Sigmoid colon (tissue), 7 donors: Measurements from ENCODE around the gene IQSEC3. TPM values are rescaled to one million over a fixed set of nuclear protein-coding genes. Genes with fewer than 3 reads are reported as not detected.

Source experiments
- DNase-seq: peaks from one replicate; pipeline ENCODE4 v3.0.0-alpha.2; 2019
- H3K27ac ChIP-seq, 4 donors: fragments of 200-600 bp; sonication (generic); one replicate each; pipeline ENCODE4 v1.5.1; 2016 to 2019; ENCODE audit warnings: mild to moderate bottlenecking in 1 of 4
- H3K27me3 ChIP-seq, 3 donors: fragments of 200-600 bp; sonication (generic); one replicate each; pipeline ENCODE4 v1.5.1; 2019; ENCODE audit warnings: mild to moderate bottlenecking in 1 of 3
- H3K36me3 ChIP-seq, 4 donors: fragments of 200-600 bp; sonication (generic); one replicate each; pipeline ENCODE4 v1.5.1; 2016 to 2019
- H3K4me1 ChIP-seq, 4 donors: fragments of 200-600 bp; sonication (generic); one replicate each; pipeline ENCODE4 v1.5.1; 2017 to 2019
- H3K4me3 ChIP-seq, 4 donors: fragments of 200-600 bp; sonication (generic); one replicate each; pipeline ENCODE4 v1.5.1; 2017 to 2019; ENCODE audit warnings: mild to moderate bottlenecking in 2 of 4, moderate library complexity in 1 of 4
- H3K9me3 ChIP-seq, 4 donors: fragments of 200-600 bp in 3 of 4; sonication (generic) in 3 of 4; one replicate each; pipeline versions ENCODE4 v1.5.1 to v1.6.1; 2013 to 2019
- CTCF ChIP-seq, 4 experiments: fragments of 450-650 bp in 3 of 4; fragments of 200-600 bp in 1 of 4; IDR thresholded peaks; one replicate each; pipeline ENCODE4 v1.5.1; 2016 to 2019; ENCODE audit warnings: antibody characterized with exemption in 4 of 4, mild to moderate bottlenecking in 3 of 4, moderate library complexity in 2 of 4
- EP300 ChIP-seq, 4 donors: sonication (generic); formaldehyde crosslinking; IDR thresholded peaks; one replicate each; pipeline ENCODE4 v1.6.1; 2017; ENCODE audit warnings: antibody characterized with exemption in 4 of 4
- POLR2A ChIP-seq, 2 donors: fragments of 450-650 bp; IDR thresholded peaks; one replicate each; pipeline ENCODE4 v1.6.1; 2016; ENCODE audit warnings: antibody characterized with exemption in 2 of 2, mild to moderate bottlenecking in 2 of 2, moderate library complexity in 2 of 2
- POLR2AphosphoS5 ChIP-seq, 4 donors: sonication (generic); formaldehyde crosslinking; IDR thresholded peaks; one replicate each; pipeline ENCODE4 v1.6.1; 2017; ENCODE audit warnings: antibody characterized with exemption in 4 of 4
- WGBS, 2 donors: extraction: QIAGEN DNeasy Blood & Tissue Kit; methylation state at CpG; one replicate each; pipeline ENCODE4 v1.1.7; 2013; 5-methylcytosine and 5-hydroxymethylcytosine counted together
- intact Hi-C: fragments of 100-400 bp; cut with DNase I; formaldehyde crosslinking; loops from one replicate; pipeline ENCODE4 v1.15.1; 2023
- polyA plus RNA-seq, 3 donors: library from polyadenylated mRNA; stranded (reverse); fragments of 200-250 nt; gene quantifications; one replicate each; pipeline ENCODE4 v1.2.3, GENCODE V29; 2013
- total RNA-seq, 4 donors: library from RNA; depleted of rRNA; stranded (reverse); fragments of >200 nt; gene quantifications; one replicate each; pipeline ENCODE4 v1.1.0, GENCODE V29; 2016
- donor health status: healthy with polysubstance abuse.
- donor health status: Bipolar disorder and iron deficiency.
- donor health status: healthy.

IQSEC3 gene
- total and polyA plus RNA-seq, 7 donors, result under 0.01 to 2.2 (median 0.54) TPM; not detected in 1

- Histone ChIP-seq H3K27ac (no peak overlapping the region), H3K9me3 (no peaks in the 10 kb centered on the region), H3K27me3 (peaks cover 0 to 23% (median 2%) of the 10 kb centered on the region in 3 donors), H3K4me3 (no peak overlapping the region), H3K36me3 (no peaks in the 10 kb centered on the region), H3K4me1 (no peaks in the 10 kb centered on the region)
- intact Hi-C loops, result no loop called here
- no peak for DNase-seq
- TF ChIP-seq POLR2A (IDR thresholded peaks at IDR 0.05) (no peak), CTCF (IDR thresholded peaks at IDR 0.05) (no peak)
- WGBS, 2 donors, result 88 to 91% methylated on average over 17 of the region's 17 CpGs
Observed at GRCh38 chr12:169528-170370, 103.2 kb downstream of the IQSEC3 start.

GRCh38 chr12:170371-171225 lies 104.0 kb downstream of the IQSEC3 start:
- TF ChIP-seq CTCF (IDR thresholded peaks at IDR 0.05), result no peak
- no peak for TF ChIP-seq EP300 (IDR thresholded peaks at IDR 0.05)
- no peak for TF ChIP-seq POLR2A (IDR thresholded peaks at IDR 0.05)
- no peak for TF ChIP-seq POLR2AphosphoS5 (IDR thresholded peaks at IDR 0.05)
- H3K27ac ChIP-seq, result no peak overlapping the region
- H3K4me1 ChIP-seq, result no peaks in the 10 kb centered on the region
- no peaks in the 10 kb centered on the region for H3K36me3 ChIP-seq
- H3K9me3 ChIP-seq, result no peaks in the 10 kb centered on the region
- 85 to 90% methylated on average over 29 of the region's 29 CpGs for WGBS, 2 donors
- no peak overlapping the region for H3K4me3 ChIP-seq
- peaks cover 0 to 14% (median 0%) of the 10 kb centered on the region in 3 donors for H3K27me3 ChIP-seq
- intact Hi-C loops, result no loop called here
- no peak for DNase-seq

DNA sequence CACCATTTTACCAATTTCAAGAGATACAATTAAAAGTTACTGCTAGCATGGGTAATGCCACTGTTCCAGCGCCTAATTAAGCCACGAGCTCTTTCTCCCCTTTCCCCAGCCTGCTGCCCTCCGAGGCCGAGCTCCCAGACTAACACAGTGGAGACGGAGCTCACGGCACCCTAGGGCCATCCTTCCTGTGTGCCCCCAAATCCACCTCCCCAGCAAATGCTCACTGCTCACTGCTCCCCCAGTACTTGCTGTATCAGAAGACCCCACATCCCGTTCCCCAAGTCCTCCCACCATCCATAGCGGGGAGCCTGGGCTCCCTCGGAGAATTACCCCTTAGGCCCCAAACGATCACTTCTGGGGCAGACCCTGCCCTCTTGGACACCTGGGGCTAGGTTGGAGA lies 104.7 kb downstream of the IQSEC3 start:
- H3K4me1 ChIP-seq, result peaks cover 0 to 2% (median under 1%) of the 10 kb centered on the region in 4 donors
- TF ChIP-seq POLR2A (IDR thresholded peaks at IDR 0.05) (no peak), EP300 (IDR thresholded peaks at IDR 0.05) (no peak), POLR2AphosphoS5 (IDR thresholded peaks at IDR 0.05) (no peak), CTCF (IDR thresholded peaks at IDR 0.05) (no peak)
- no peak overlapping the region for H3K4me3 ChIP-seq
- H3K27me3 ChIP-seq, result peaks cover 0 to 11% (median 0%) of the 10 kb centered on the region in 3 donors
- H3K36me3 ChIP-seq, result no peaks in the 10 kb centered on the region
- no peak for DNase-seq
- WGBS, 2 donors, result 85 to 88% methylated on average over 10 of the region's 10 CpGs
- H3K9me3 ChIP-seq, result no peaks in the 10 kb centered on the region
- intact Hi-C loops, result no loop called here
- H3K27ac ChIP-seq, result no peak overlapping the region

DNA sequence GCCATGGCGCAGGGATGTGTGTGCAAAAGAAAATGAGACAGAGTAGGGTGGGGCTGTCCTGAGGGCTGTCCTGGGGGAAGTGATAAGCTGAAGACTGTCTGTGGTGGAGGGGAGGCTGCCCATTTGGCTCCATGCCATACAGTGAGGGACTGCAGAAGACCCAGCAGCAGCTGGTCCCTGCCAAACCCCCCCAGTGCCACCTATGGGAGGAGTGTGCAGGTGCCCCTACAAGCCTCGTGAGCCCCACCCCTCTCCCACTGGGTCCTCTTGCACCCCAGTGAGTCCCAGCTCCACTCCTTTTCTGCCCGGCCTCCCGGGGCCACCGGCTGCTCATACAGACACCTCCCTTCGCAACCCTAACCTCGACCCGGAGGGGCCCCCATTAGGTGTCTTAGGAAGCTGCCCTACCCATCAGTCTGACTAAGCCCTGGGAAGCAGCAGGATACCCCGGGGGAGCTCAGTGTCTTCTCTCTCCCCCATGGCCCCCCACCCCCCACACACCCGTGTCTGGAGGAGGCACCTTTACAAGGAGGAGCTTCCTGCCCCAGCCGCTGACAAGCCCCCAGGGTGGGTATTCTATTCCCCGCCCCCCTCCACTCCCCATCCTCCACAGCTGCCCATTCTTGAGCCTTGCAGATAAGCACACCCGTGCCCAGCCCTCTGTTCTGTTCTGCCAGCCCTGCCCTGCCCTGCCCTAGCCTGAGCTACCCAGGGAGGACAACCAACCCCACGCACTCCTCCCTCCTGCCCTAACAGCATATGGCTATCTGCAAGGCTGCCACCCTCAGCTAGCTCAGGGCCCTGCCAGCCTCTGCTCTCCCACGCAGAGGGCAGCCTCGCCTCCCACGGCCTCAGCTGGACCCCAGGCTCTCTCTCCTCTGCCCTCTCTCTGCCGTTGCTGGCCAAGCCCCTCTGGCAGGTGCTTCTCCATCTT lies 105.4 kb downstream of the IQSEC3 start:
- Histone ChIP-seq H3K36me3 (no peaks in the 10 kb centered on the region), H3K27me3 (peaks cover 0 to 11% (median 0%) of the 10 kb centered on the region in 3 donors)
- WGBS, 2 donors, result 15 to 53% methylated on average over 18 of the region's 18 CpGs

More for the DNA sequence above, 105.4 kb downstream of the IQSEC3 start:
- Histone ChIP-seq H3K4me3 (no peak overlapping the region), H3K4me1 (peaks cover 0 to 9% (median 4%) of the 10 kb centered on the region in 4 donors), H3K9me3 (no peaks in the 10 kb centered on the region), H3K27ac (no peak overlapping the region)
- TF ChIP-seq EP300 (IDR thresholded peaks at IDR 0.05) (no peak), CTCF (IDR thresholded peaks at IDR 0.05) (no peak), POLR2A (IDR thresholded peaks at IDR 0.05) (no peak), POLR2AphosphoS5 (IDR thresholded peaks at IDR 0.05) (no peak)
- intact Hi-C loops, result no loop called here
- DNase-seq, result no peak
